Measurements from ENCODE around the gene TUBB2A.

TUBB2A gene

DNA sequence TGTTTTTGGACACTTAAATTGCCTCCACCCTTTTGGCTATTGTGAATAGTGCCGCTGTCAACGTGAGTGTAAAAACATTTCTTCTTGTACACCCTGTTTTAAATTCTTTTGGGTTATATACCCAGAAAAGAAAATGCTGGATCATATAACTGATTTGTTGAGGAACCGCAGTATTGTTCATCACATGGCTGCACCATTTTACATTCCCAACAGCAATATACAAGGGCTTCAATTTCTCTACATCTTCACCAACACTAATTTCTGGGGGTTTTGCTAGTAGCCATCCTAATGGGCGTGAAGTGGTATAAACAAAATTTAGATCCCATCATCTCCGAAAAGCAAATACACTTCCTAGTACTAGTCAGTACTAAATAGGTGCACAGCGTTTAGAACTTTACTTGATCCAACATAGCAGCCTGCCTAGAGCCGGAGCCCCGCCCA, 39.4 kb downstream of the TUBB2A start:
- DNase-seq = peak; percentile 70

DNA sequence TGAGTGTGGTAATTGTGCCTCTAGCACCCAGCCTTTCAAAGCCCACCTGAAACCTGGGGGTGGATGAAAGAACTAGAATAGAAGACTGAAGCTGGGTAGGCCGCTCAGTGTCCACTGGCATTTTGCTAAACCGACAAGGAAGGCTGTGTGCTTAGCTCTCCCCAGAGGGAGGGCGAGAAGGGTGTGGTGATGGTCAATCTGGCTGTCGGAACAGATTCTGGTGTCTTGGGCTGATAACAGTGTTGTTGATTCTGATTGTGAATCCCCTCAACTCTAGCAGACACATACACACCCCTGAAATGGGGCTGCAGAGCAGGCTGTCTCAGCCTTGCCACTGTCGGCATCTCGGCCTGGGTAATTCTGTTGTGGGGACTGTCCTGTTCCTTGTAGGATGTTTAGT, 43.0 kb downstream of the TUBB2A start:
- no peak for DNase-seq

DNA sequence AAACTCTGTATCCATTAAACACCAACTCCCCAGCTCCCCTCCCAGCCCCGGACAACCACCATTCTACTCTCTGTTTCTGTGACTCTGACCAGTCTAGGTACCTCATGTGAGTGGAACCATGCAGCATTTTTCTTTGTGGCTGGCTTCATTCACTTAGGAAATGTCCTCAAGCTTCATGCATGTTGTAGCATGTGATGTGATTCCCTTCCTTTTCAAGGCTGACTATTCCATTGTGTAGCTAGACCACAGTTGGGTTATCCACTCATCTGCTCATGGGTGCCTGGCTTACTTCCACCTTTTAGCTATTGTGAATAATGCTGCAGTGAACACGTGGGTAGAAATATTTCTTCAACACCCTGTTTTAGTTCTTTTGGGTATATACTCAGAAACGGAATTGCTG, 47.6 kb downstream of the TUBB2A start:
- no peak for DNase-seq

DNA sequence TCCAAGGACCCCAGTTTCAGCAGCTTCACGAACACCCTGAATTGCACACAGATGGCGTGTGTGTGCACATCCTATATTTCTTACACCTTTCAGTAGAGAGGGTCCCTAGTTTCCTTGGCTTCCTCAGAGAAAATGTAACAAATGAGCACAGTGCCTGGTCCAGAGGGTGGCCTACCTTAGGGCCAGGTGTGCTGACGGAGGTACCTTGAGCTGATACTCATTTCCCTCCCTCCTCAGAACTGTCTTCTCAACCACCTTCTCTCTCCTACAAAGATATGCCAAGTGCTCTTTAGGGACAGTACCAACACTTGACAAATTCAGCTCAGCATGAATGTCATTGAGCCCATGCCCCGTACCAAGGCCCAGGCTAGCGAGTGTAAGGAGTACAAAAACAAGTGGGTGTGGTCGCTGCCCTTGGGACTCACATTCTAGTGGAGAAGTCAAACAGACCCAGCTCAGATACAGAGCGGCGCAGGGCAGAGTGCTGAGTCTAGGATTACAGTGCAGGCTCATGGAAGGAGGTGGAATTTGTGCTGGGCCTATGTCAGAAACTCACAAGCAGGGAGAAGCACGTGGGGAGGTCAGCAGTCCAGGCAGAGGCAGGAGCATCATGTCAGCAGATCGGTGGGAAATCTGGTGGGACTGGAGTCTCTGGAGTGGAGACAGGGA, 48.5 kb downstream of the TUBB2A start:
- DNase-seq = no peak

Measured in NCI-H510A treated with DMSO at 0.1 percent for 48 hours (cell line).